ENCODE measurements around the gene LGALS9C. TPM values are rescaled to one million over a fixed set of nuclear protein-coding genes. Genes with fewer than 3 reads are reported as not detected.
"Not testable (repeated sequence)": the region's sequence is repeated elsewhere in the genome, so short reads cannot be mapped to it uniquely, and the experiment has no call there.

The LGALS9C gene
- total RNA-seq, 2 experiments from 2014 or later = not detected

DNA sequence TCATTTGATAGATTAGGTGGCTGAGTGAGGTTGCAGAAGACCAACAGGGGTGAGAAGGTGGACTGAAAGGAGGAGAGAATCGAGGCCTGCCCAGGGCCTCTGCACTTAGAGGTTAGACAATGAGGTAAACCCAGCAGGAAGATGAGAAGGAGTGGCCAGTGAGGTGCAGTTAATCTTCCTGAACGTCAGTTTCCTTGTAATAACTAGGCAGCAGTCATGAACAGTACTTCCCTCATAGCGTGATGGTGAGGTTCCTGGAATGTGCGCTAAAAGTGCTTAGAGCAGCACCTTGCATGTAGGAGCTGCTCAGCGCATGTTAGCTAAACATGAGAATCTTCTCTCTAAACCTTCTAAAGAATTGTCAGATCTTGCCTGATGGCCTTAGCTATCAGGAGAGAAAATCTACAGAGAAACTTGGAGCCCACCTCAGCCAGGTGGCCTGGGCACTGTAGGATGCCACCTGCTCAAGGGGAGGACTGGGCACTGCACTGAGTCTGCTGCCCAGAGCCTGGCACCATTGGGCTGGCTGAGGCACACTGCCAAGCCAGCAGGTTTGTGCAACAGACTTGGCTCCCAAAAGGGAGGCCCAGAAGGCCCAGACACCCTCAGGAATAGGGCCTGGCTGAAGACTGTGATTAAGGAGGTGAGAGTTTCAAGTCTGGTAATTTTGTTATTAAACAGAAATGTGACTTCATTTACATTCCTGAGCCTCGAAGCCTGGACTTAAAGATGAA is 10.2 kb upstream of the LGALS9C start:
- H3K27me3 Mint-ChIP-seq; H3K4me1 Mint-ChIP-seq; DNase-seq; H3K9me3 Mint-ChIP-seq (ENCODE audit: low read depth); H3K36me3 Mint-ChIP-seq (ENCODE audit: low read depth); H3K27ac Mint-ChIP-seq; intact Hi-C loops (cut with DNase I, micrococcal nuclease); H3K4me3 Mint-ChIP-seq; CTCF ChIA-PET; ATAC-seq; POLR2A ChIA-PET: not testable (repeated sequence)

DNA sequence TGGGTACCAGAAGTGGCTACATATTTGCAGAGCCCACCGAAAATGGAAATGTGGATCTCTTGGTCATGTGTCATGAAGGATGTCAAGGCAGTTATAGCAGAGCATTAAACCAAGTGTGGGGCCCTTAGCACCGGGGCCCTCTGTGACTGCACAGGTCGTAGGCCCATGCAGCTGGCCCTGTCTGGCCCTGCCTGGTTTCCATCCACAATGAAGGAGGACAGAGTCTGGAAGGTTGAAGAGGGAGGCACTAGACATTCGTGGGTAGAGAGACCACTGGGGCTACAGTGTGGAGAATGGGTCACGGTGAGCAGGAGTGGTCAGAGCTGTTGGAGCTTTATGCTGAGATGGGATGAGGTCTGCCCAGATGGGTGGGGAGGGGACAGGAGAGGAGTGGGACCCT is 9.6 kb upstream of the LGALS9C start:
- H3K27ac Mint-ChIP-seq; H3K4me3 Mint-ChIP-seq; intact Hi-C loops (cut with DNase I, micrococcal nuclease); H3K36me3 Mint-ChIP-seq (ENCODE audit: low read depth); POLR2A ChIA-PET; CTCF ChIA-PET; H3K9me3 Mint-ChIP-seq (ENCODE audit: low read depth); ATAC-seq; H3K27me3 Mint-ChIP-seq; H3K4me1 Mint-ChIP-seq; DNase-seq: not testable (repeated sequence)

- H3K9me3 Mint-ChIP-seq (ENCODE audit: low read depth); H3K4me3 Mint-ChIP-seq; H3K4me1 Mint-ChIP-seq; DNase-seq; ATAC-seq; POLR2A ChIA-PET; CTCF ChIA-PET; H3K36me3 Mint-ChIP-seq (ENCODE audit: low read depth); H3K27me3 Mint-ChIP-seq; H3K27ac Mint-ChIP-seq; intact Hi-C loops (cut with DNase I, micrococcal nuclease): not testable (repeated sequence)
Observed at GRCh38 chr17:18468472-18469171, 8.0 kb upstream of the LGALS9C start.

DNA sequence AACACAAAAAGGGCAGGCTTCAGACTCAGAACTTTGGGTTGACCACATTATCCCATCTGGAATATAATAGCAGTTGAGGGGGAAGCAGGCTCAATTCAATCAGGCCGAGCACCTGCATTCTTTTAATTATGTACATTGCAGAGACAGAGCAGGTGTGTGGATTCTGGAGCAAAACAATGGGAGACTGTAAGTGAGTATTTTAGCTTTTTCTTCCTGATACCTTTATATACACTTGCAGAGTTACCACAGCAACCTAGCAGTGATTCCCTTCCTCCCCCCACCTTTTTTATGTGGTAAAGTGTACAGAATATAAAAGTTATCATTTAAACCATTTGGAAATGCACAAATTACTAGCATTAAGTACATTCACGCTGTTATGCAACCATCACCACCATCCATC is 6.8 kb upstream of the LGALS9C start:
- CTCF ChIA-PET; H3K27me3 Mint-ChIP-seq; ATAC-seq; H3K36me3 Mint-ChIP-seq (ENCODE audit: low read depth); H3K9me3 Mint-ChIP-seq (ENCODE audit: low read depth); H3K4me3 Mint-ChIP-seq; H3K27ac Mint-ChIP-seq; intact Hi-C loops (cut with DNase I, micrococcal nuclease); H3K4me1 Mint-ChIP-seq; DNase-seq; POLR2A ChIA-PET: not testable (repeated sequence)

GRCh38 chr17:18470345-18470930 is 6.2 kb upstream of the LGALS9C start:
- ATAC-seq = peak; percentile 68
- H3K4me3 Mint-ChIP-seq; intact Hi-C loops (cut with DNase I, micrococcal nuclease); H3K36me3 Mint-ChIP-seq (ENCODE audit: low read depth); H3K27ac Mint-ChIP-seq; H3K4me1 Mint-ChIP-seq; H3K27me3 Mint-ChIP-seq; POLR2A ChIA-PET; CTCF ChIA-PET; DNase-seq; H3K9me3 Mint-ChIP-seq (ENCODE audit: low read depth): not testable (repeated sequence)

GRCh38 chr17:18473967-18474366 is 2.6 kb upstream of the LGALS9C start:
- H3K9me3 Mint-ChIP-seq (ENCODE audit: low read depth) = not testable (repeated sequence)

GRCh38 chr17:18474754-18475153 is 1.8 kb upstream of the LGALS9C start:
- H3K36me3 Mint-ChIP-seq (ENCODE audit: low read depth); H3K9me3 Mint-ChIP-seq (ENCODE audit: low read depth); POLR2A ChIA-PET: not testable (repeated sequence)

More at GRCh38 chr17:18473967-18474366, 2.6 kb upstream of the LGALS9C start:
- ATAC-seq; H3K27ac Mint-ChIP-seq; POLR2A ChIA-PET; H3K36me3 Mint-ChIP-seq (ENCODE audit: low read depth); DNase-seq; H3K4me3 Mint-ChIP-seq; CTCF ChIA-PET; intact Hi-C loops (cut with DNase I, micrococcal nuclease); H3K27me3 Mint-ChIP-seq; H3K4me1 Mint-ChIP-seq: not testable (repeated sequence)

DNA sequence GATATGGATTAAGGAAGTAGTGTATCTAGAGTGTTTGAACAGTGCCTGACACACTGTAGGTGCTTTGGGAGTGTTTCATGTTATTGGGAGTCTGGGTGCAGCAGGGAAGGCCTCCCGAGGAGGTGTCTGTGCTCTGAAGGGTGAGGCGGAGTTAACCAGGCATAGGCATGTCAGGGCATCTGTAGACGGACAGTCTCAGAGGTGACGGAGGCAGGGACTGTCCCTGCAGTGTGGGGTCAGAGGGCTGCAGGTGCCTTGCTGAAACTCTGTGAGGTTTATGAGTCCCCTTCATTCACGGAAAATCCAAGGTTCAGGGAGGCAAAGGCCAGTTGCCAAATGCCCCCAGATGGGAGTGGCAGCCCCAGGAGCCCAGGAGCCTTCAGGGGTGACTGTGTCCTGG is 778 bp downstream of the LGALS9C start:
- CTCF ChIA-PET; DNase-seq; H3K27me3 Mint-ChIP-seq; POLR2A ChIA-PET; H3K9me3 Mint-ChIP-seq (ENCODE audit: low read depth); H3K4me3 Mint-ChIP-seq; ATAC-seq; intact Hi-C loops (cut with DNase I, micrococcal nuclease); H3K36me3 Mint-ChIP-seq (ENCODE audit: low read depth); H3K4me1 Mint-ChIP-seq; H3K27ac Mint-ChIP-seq: not testable (repeated sequence)

More at GRCh38 chr17:18474754-18475153, 1.8 kb upstream of the LGALS9C start:
- DNase-seq; ATAC-seq; intact Hi-C loops (cut with DNase I, micrococcal nuclease); H3K27me3 Mint-ChIP-seq; H3K4me1 Mint-ChIP-seq; H3K4me3 Mint-ChIP-seq; H3K27ac Mint-ChIP-seq; CTCF ChIA-PET: not testable (repeated sequence)

GRCh38 chr17:18478362-18478761 is 1.8 kb downstream of the LGALS9C start:
- H3K4me3 Mint-ChIP-seq; H3K36me3 Mint-ChIP-seq (ENCODE audit: low read depth); H3K27ac Mint-ChIP-seq; intact Hi-C loops (cut with DNase I, micrococcal nuclease); H3K27me3 Mint-ChIP-seq; H3K4me1 Mint-ChIP-seq; DNase-seq; ATAC-seq; CTCF ChIA-PET; POLR2A ChIA-PET; H3K9me3 Mint-ChIP-seq (ENCODE audit: low read depth): not testable (repeated sequence)

GRCh38 chr17:18478977-18479595 is 2.5 kb downstream of the LGALS9C start:
- DNase-seq; H3K9me3 Mint-ChIP-seq (ENCODE audit: low read depth); H3K4me3 Mint-ChIP-seq; H3K27me3 Mint-ChIP-seq; H3K27ac Mint-ChIP-seq; CTCF ChIA-PET; H3K36me3 Mint-ChIP-seq (ENCODE audit: low read depth); ATAC-seq; POLR2A ChIA-PET; H3K4me1 Mint-ChIP-seq; intact Hi-C loops (cut with DNase I, micrococcal nuclease): not testable (repeated sequence)

- H3K27ac Mint-ChIP-seq; H3K27me3 Mint-ChIP-seq; H3K4me1 Mint-ChIP-seq; H3K36me3 Mint-ChIP-seq (ENCODE audit: low read depth); DNase-seq; intact Hi-C loops (cut with DNase I, micrococcal nuclease); POLR2A ChIA-PET; H3K9me3 Mint-ChIP-seq (ENCODE audit: low read depth); CTCF ChIA-PET; ATAC-seq; H3K4me3 Mint-ChIP-seq: not testable (repeated sequence)
Observed at GRCh38 chr17:18481775-18482174, 5.2 kb downstream of the LGALS9C start.
